Breast epithelium (tissue), 3 donors: ENCODE data around the gene SPATA16.

Experiments
- POLR2A ChIP-seq: fragments of 450-650 bp; IDR thresholded peaks from one replicate; pipeline ENCODE4 v1.6.1; 2016; ENCODE audit warnings: antibody characterized with exemption, mild to moderate bottlenecking, moderate library complexity
- TF ChIP-seq, protein P1 (sequence below), 3 donors: fragments of 450-650 bp; IDR thresholded peaks; one replicate each; pipeline ENCODE4 v1.5.1; 2016 to 2017; ENCODE audit warnings: antibody characterized with exemption in 3 of 3, mild to moderate bottlenecking in 3 of 3, moderate library complexity in 3 of 3

DNA sequence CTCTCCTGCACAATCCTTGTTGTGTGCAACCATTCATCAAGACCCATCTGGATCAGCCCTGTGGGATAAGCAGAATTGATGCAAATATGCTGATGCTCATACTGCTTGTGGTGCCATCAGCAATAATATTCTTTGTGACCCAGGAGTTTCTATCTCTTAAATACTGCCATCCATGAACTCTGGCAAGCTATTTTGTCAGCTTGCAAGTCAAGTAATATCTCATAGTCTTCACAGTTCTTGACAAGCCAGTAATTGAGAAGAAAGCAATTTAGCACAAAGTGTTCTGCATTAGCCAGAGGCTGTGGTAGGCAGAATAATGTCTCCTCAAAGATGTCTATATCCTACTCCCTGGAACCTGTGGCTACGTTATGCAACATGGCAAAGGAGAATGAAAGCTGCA, 49.0 kb downstream of the SPATA16 start:
- TF ChIP-seq, protein P1, sequence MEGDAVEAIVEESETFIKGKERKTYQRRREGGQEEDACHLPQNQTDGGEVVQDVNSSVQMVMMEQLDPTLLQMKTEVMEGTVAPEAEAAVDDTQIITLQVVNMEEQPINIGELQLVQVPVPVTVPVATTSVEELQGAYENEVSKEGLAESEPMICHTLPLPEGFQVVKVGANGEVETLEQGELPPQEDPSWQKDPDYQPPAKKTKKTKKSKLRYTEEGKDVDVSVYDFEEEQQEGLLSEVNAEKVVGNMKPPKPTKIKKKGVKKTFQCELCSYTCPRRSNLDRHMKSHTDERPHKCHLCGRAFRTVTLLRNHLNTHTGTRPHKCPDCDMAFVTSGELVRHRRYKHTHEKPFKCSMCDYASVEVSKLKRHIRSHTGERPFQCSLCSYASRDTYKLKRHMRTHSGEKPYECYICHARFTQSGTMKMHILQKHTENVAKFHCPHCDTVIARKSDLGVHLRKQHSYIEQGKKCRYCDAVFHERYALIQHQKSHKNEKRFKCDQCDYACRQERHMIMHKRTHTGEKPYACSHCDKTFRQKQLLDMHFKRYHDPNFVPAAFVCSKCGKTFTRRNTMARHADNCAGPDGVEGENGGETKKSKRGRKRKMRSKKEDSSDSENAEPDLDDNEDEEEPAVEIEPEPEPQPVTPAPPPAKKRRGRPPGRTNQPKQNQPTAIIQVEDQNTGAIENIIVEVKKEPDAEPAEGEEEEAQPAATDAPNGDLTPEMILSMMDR (IDR thresholded peaks at IDR 0.05), result no peak
- TF ChIP-seq POLR2A, result no peak
